Hematopoietic multipotent progenitor cell treated with erythropoietin and hydrocortisone succinate and interleukin-3 and kit ligand, for 4 days (in vitro differentiated cells): ENCODE data around the gene CYBB.
A peak's percentile ranks its signal among the peaks of the same experiment; 100 is the strongest.

Source experiments
- DNase-seq: peaks from one replicate; pipeline ENCODE4 v3.0.0-alpha.2; 2015

Gene CYBB

GRCh38 chrX:37786624-37787422, 7.0 kb downstream of the CYBB start:
- DNase-seq: peak; percentile 14

DNA sequence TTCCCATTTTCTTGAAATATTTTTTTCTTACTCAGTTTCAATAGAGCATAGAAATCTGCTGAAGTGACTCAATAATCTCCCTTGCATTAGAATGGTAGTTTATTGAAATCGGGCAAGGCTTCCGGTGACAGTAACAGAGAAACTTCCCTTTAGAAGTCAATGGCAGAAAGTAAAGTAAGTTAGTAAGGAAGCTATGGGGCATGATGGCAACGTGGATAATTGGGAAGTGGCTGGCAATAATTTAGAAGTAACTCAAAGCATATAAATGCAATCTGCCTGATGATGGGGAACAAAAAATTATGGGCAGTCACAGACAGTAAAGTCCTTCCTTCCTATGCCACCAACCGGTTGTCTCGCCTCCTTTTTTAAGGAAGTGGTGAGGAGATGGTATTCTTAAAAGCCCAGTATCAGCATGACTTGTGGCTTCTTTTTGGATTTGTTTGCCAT, 7.6 kb downstream of the CYBB start:
- DNase-seq: peak; percentile 41

DNA sequence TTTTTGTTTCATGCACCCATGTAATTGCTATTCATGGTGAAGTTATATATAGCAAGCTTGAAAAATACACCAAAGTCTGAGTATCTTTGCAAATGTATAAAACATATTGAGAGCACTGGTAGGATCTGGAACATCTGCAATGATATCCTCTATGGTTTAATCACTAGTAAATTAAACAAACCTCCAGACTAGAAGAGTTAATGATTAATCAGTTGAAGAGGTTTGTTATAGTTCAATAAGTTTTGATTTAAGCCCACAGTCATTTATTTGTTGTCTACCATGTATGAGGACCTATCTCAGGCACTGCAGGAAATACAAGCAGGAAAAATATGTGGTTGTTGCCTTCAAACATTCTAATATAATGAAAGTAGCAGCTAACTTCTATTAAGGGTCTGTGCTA, 16.5 kb downstream of the CYBB start:
- DNase-seq: no peak

DNA sequence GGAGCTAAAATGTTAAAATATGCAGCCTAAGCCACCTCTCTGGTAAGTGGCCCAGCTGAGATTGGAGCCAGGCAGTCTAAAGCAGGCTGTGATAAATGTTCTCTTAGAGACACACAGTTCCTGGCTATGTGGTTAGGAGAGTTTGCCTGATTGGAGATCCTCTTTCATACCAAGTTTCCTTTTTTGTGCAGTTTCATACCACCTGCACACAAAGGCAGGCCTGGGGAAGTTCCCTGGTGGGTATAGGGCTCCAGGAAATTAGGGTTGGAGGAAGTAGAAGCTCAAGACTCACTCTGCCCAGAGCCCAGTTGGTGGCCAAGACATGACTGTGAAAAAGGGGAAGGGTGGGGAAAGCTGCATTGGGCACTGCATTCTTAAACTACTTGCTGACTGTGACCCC, 16.9 kb downstream of the CYBB start:
- DNase-seq: peak; percentile 63

DNA sequence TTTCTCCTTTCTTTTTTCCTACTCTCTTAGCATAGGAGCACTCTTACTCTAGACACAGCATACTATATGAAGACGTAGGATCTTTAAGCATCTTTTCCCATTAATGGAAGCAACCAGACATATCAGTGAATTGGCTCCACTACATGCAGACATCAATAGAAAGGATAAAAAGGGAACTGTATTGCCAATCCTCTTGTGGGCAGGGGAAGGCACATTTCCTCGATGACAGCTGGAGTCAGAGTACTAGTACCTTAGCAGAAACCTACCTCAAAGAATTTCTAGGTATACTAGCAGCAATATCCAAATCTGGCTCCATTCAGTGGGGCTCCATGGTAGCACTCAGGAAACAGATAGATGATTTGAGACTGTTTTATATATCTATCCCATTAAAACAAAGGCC, 20.1 kb downstream of the CYBB start:
- no peak for DNase-seq

DNA sequence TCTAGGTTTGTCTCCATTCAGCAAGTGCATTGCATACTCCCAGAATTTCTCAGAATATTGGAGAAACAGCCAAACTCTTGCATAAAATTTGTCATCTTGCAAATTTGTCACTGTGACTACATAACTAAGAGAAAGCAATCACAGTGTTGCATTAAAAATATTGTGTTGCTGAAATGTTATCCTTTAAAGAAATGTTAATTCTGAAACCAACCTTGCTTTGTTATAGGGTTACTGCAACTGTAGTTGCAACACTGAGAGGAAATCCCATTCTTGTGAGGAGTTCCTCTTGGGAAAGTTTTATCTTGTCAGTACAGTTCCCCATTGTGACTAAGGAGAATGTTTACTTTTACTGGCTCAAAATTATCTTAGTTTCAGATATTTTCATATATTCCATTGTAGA, 20.9 kb downstream of the CYBB start:
- DNase-seq: no peak

- DNase-seq: peak; percentile 59
Measured at GRCh38 chrX:37802028-37802427, 22.2 kb downstream of the CYBB start.

- no peak for DNase-seq
Measured at GRCh38 chrX:37803057-37803456, 23.2 kb downstream of the CYBB start.

DNA sequence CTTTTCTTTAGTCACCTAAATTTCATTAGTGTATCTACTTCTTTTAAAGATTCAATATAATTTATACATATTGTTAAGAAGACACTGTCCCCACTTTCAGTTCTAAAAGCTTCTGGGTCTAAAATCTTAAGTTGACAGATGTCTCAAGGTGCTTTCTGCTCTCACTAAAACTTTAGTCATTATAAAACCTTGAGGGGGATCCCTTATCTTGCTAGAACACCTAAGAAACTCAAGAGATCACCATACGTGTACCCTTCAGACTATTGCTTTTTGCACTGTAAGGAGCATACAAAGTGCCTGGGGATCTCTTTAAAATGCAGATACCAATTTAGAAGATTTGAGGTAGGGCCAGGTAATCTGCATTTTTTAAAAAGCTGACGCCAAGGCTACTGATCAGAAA, 30.1 kb downstream of the CYBB start:
- no peak for DNase-seq

GRCh38 chrX:37812110-37812509, 32.3 kb downstream of the CYBB start:
- DNase-seq: peak; percentile 38

- DNase-seq: no peak
Measured at GRCh38 chrX:37813570-37813969, 33.7 kb downstream of the CYBB start.

DNA sequence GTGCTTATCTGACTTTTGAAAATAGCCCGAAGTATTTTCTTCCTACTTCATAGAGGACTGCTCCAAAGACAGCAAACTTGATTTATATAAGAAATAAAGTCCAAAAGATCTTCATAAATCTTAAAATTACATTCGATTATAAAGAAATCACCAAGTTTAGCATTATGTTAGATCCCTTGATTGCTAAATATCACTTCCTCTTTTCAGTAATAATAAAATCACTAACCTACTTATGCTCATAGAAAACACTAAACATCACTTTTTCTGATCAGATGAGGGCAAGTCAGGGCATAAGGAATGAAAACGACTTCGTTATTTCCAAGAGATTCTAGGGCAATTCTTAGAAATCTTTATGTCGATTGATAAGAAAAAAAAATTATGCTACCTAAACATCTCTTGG, 35.5 kb downstream of the CYBB start:
- peak; percentile 27 for DNase-seq

DNA sequence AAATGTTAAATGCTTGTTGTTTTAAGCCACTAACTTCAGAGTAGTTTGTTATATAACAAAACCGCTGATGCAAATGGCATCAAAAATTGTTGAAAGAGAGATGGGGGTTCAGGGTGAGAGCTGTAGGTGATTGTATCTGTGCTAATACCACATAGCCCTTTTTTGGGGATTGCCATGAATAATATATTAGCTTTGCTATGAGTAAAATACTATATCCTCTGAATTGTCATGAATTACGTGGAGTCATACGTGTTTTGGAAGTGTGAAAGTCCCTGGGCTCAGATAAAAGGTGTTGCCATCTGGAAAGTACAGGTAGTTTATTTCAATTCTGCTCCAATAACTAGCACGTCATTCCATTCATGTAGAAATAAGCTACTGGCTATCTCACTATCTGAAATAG, 36.9 kb downstream of the CYBB start:
- no peak for DNase-seq

GRCh38 chrX:37817176-37817575, 37.3 kb downstream of the CYBB start:
- DNase-seq: no peak

DNA sequence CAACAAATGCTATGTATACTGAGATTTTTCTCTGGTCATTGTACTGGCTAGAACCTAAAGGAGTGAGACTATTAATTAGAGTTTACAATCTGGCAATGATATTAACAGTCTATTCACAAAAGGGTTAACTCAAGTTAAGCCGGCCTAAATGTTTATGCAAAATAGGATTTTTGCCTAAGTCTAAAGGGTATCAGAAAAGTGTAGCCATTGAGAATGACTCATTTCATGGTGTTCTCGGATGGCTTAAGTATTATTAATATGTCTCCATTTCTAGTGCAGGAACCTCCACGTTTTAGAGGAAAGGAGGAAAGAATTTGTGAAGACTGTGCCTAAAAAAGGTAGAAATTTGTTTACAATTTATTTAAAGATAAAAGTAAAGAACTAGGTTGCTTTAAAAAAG, 37.7 kb downstream of the CYBB start:
- DNase-seq: no peak

DNA sequence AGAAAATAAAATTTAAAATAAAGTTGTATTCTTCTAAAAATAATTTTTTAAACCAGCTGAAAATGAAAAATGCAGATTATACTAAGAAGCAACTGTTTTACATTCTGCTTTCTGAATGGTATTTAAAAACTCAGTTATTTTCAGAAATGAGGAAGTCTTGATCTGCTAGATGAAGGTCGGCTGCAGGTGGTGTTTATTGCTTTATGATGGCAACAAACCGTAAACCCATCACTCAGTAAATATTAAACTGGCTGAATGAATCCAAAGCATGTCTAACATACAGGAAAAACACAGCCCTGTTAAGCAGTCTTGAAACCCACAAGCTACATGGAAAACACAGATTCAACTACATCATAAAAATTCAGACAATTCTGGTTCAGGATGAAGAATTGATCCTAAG, 38.2 kb downstream of the CYBB start:
- DNase-seq: peak; percentile 47

DNA sequence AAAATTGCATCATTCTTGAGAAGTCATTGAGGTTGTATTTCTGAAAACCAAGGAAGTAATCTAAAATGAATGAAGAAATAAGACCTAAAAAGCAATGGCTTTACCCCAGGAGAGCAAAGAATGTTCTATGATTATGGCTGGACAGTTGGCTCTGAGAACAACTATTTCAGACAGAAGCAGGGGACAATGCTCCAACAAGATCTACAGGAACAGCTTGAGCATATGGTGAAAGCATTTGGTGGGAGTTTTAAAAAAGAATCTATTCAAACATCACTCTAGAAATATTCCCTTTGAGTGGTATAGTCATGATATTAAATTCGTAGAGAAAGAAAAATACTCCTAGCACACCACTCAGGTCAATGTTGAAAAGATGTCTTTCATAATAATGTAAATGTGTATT, 40.8 kb downstream of the CYBB start:
- DNase-seq: no peak

DNA sequence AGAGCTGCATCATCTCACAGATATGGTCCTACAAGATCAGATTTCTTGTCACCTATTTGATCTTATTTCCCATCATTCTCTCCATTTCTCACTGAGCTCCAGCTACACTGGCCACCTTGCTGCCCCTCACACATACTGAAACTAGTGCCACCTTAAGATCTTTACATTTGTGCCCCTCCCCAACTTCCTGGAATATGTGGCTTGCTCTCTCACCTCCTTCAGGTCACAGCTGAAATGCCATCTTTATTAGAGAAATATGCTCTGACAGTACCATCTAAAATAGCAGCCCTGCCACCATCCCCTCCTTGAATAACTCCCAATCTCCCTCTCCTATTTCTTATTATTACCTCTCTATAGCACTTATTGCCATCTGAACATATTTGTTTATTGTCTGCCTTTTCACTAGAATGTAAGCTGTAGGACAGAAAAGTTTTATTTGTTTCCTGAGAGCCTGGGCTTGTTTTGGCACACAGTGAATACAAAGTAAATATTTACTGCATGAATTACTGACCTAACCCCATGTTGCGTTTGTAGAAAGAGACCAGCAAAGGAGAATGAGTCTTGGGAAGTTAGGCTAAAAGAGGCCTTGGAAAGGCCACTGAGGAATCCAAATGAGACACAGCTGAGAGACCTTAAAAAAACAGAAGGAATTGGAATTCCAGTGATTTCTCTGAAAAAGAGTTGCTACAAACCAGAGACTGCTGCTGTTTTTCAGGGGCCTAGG, 44.8 kb downstream of the CYBB start:
- DNase-seq: no peak

GRCh38 chrX:37825215-37825842, 45.5 kb downstream of the CYBB start:
- peak; percentile 73 for DNase-seq

- DNase-seq: no peak
Measured at GRCh38 chrX:37829721-37830120, 49.9 kb downstream of the CYBB start.

DNA sequence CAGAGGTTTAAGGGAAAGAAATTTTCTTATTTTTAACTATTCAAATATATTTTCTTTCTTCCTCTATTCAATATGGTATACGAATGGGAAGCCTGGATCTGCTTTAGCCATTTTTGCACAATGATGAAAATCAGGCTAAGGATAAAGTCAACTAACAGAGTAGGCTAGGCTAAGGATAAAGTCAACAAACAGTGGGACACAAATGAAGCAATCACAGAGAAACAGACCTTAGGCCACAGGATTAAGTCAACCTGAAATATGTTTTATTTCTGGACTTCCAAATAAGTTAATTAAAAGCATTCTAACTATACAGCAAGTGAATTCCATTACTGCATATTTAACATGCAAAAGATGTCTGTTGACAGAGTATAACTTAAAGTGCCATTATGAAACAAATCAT, 50.5 kb downstream of the CYBB start:
- DNase-seq: no peak

GRCh38 chrX:37834937-37835336, 55.1 kb downstream of the CYBB start:
- no peak for DNase-seq

GRCh38 chrX:37840931-37841330, 61.1 kb downstream of the CYBB start:
- no peak for DNase-seq

GRCh38 chrX:37844622-37845021, 64.8 kb downstream of the CYBB start:
- no peak for DNase-seq
